ENCODE results near the gene YES1.

YES1 gene

DNA sequence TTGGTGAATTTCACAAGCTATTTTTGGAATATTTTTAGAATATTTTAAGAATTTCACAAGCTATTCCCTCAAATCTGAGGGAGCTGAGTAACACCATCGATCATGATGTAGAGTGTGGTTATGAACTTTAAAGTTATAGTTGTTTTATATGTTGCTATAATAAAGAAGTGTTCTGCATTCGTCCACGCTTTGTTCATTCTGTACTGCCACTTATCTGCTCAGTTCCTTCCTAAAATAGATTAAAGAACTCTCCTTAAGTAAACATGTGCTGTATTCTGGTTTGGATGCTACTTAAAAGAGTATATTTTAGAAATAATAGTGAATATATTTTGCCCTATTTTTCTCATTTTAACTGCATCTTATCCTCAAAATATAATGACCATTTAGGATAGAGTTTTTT lies 138.7 kb downstream of the YES1 start:
- H3K9ac ChIP-seq (ENCODE audit: low read length), result no peak overlapping the region
- no peaks in the 10 kb centered on the region for H3K9me3 ChIP-seq (replicated peaks; ENCODE audit: insufficient read depth, low read length)
- no peak overlapping the region for H3K27ac ChIP-seq (ENCODE audit: low read length)
- peaks cover 26% of the 10 kb centered on the region for H3K79me2 ChIP-seq (ENCODE audit: low read length)
- H3K9me2 ChIP-seq (replicated peaks; ENCODE audit: insufficient read depth, low read length), result no peaks in the 10 kb centered on the region
- H3K36me3 ChIP-seq (replicated peaks; ENCODE audit: insufficient read depth, low read length), result peaks cover 27% of the 10 kb centered on the region; the same call in 1 of the 2 replicates
- no peak for DNase-seq
- TF ChIP-seq EZH2 (optimal IDR thresholded peaks at IDR 0.05; ENCODE audit: low read depth, low read length), result no peak
- no peak for TF ChIP-seq EZH2phosphoT487 (IDR thresholded peaks at IDR 0.05; ENCODE audit: low read length)
- TF ChIP-seq CTCF (IDR thresholded peaks at IDR 0.05; ENCODE audit: low read length), result no peak
- H2AFZ ChIP-seq (ENCODE audit: low read length), result no peak overlapping the region
- H3K27me3 ChIP-seq (replicated peaks; ENCODE audit: insufficient read depth, low read length), result no peaks in the 10 kb centered on the region
- H3K4me1 ChIP-seq (ENCODE audit: low read length), result no peaks in the 10 kb centered on the region
- peaks cover 2% of the 10 kb centered on the region; the same call in 1 of the 2 replicates for H4K20me1 ChIP-seq (ENCODE audit: insufficient read depth, low read length)
- H3K4me3 ChIP-seq (ENCODE audit: low read length), result no peak overlapping the region
- H3K4me2 ChIP-seq (ENCODE audit: low read depth, low read length), result no peak overlapping the region
- H3F3A ChIP-seq (ENCODE audit: insufficient read depth, low read length), result peaks cover 18% of the 10 kb centered on the region

Measured in MM.1S (cell line).